HEK293T (cell line): ENCODE data around the gene XK.

Source experiments
- BHLHE40 ChIP-seq: fragments of 450-650 bp; IDR thresholded peaks from 2 replicates; pipeline ENCODE4 v1.6.1; 2016; ENCODE audit warnings: mild to moderate bottlenecking, moderate library complexity, borderline replicate concordance
- FOXK2 ChIP-seq: fragments of 450-650 bp; IDR thresholded peaks from 2 replicates; pipeline ENCODE4 v1.6.1; 2016; ENCODE audit warnings: mild to moderate bottlenecking
- FOXM1 ChIP-seq: fragments of 450-650 bp; IDR thresholded peaks from 2 replicates; pipeline ENCODE4 v1.6.1; 2017; ENCODE audit warnings: mild to moderate bottlenecking, borderline replicate concordance
- SP1 ChIP-seq: fragments of 450-650 bp; IDR thresholded peaks from 2 replicates; pipeline ENCODE4 v1.6.1; 2017

DNA sequence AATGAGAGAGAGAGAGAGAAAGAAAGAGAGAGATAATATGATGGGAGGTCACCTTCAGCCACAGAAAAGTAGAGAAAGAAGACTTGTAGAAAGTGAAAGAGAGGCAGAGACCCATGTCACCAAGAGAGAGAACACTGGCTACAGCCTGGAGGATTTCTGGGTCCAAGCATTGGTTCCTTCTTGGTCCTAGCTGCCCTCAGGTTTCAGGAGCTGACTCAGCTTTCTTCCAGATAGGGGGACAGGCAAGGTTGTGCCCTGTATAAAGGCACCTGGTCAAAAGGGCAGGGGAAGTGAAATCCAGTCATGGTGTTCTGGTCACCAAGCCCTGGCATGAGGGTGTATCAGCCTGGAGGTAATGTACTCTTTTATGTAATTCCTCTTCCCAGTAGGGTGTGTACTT is 47.5 kb upstream of the XK start:
- TF ChIP-seq FOXK2 (no peak), FOXM1 (no peak), BHLHE40 (no peak), SP1 (no peak)
